NCI-H345 treated with DMSO at 0.1 percent for 48 hours (cell line): Measurements from ENCODE around the gene ARL6IP4.
A peak's percentile ranks its signal among the peaks of the same experiment; 100 is the strongest.
"Not testable (repeated sequence)": the region's sequence is repeated elsewhere in the genome, so short reads cannot be mapped to it uniquely, and the experiment has no call there.

Experiments
- DNase-seq: peaks from one replicate; lab custom pipeline; 2025; ENCODE audit not compliant: unreplicated experiment; lab: John Stamatoyannopoulos, UW

ARL6IP4 gene

DNA sequence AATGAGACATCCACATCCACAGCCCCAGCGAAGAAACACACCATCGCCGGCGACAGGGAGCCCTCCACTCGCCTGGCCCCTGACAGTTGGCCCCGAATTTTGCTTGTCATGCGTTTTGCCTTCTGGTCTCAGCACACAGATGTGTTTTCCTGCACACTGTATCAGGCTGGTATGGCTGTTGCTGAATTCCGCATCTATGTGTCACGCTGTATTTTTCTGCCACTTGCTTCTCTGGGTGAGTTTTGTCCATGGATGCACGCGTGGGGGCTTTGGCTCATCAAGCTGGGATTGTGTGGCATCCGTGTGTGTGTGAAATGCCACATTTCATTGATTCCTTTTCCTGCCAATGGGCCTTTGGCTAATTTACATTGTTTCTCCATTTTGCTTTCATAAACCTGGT is 26.5 kb downstream of the ARL6IP4 start:
- DNase-seq: no peak

- no peak for DNase-seq
These were observed 29.6 kb downstream of the ARL6IP4 start for GRCh38 chr12:123010110-123010509.

DNA sequence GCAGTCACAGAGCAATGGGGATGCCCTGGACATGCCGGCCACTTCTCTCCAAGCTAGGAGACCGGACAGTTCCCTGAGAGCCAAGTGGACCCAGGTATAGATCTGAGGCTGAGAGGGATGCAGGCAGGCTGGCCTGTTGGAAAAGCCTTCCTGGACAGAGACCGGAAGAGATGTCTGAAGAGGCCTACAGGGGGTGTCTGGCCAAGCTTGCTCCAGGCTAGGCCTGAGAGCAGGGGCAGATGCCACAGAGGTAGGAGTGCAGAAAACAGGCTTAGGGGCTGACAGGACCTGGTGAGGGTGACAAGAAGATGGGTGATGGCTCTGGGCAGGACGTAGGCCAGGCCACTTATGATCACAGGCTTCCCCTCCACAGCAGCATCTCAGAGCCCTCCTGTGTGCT is 30.2 kb downstream of the ARL6IP4 start:
- DNase-seq: no peak

- no peak for DNase-seq
These were observed 31.2 kb downstream of the ARL6IP4 start for GRCh38 chr12:123011701-123012100.

GRCh38 chr12:123013185-123014095 is 33.0 kb downstream of the ARL6IP4 start:
- DNase-seq: no peak

DNA sequence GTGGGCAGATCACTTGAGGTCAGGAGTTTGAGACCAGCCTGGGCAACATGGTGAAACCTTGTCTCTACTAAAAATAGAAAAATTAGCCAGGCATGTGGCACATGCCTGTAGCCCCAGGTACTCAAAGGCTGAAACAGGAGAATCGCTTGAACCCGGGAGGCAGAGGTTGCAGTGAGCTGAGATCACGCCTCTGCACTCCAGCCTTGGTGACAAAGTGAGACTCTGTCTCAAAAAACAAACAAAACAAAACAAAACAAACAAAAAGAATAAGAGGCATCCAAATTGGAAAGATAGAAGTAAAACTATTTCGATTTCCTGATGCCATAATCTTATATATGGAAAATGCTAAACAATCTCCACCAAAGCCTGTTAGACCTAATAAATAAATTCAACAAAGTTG is 34.0 kb downstream of the ARL6IP4 start:
- not testable (repeated sequence) for DNase-seq

DNA sequence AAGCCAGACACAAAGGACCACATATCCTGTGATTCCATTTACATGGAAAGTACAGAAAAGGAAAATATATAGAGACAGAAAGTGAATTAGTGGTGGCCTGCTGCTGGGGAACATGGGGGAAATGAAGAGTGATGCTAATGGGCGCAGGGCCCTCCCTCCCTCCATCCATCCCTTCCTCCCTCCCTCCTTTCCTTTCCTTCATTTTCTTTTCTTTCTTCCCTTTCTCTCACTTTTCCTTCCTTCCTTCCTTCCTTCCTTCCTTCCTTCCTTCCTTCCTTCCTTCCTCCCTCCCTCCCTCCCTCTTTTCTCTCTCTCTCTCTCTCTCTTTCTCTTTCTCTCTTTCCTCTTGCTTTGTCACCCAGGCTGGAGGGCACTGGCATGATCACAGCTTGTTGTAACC is 37.3 kb downstream of the ARL6IP4 start:
- DNase-seq: no peak

- DNase-seq: no peak
These were observed 39.3 kb downstream of the ARL6IP4 start for GRCh38 chr12:123019841-123020138.

DNA sequence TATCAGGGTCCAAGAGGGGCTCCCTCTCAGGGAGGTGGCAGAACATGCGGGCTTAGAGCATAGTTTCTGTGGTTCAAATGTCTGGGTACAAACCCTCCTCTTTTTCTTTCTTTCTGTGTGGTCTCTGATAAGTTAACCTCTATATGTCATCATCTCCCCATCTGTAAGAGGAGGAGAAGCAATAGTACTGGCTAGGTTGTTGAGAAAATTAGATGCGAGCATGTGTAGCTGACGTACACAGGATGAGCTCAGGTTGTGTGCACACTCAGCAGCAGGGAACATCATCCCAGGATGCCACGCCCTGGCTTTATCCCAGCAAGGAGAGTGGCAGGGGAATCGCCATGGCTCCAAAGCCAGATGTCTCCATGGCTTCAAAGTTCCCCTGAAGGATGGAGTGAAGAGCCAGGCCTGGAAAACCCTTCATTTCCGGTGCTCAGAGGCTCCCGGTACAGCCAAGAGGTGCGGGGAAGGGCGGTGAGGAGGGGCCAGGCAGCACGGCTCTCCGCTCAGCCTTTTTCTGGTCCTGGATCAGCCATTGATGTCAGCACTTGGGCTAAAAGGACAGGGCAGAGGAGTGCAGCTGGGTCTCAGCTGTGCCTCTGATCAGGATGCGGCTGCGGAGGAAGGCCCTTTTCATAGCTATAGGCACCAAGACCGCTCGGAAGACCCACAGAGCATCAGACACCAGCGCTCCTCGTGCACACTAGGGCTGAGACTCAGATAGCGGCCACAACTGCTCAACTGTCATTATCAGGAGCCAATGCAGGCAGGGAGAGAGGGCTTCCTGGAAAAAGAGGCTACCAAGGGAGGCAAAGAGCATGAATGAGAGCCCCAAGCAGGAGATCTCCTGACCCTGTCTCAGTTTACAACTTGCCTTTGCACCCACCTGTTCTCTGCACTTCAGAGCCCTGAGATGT is 41.5 kb downstream of the ARL6IP4 start:
- no peak for DNase-seq

DNA sequence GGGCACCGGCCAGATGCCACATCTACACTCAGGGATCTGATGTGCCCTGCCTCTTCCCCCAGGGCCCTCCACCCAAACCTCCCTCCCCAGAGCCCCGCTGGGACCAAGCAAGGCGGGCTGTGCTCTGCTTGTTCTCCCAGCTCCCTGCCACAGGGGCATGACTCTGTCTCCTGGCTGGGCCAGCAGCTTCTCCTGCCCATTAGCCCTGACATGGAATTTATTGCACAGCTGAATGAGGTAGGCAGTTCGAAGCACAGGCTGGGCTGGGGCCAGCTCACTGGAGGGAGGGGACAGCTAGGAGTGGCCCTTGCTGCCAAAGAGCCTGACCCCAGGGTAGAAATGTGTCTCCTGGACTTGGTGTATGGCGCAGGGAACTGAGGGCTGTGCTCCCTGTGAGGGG is 42.4 kb downstream of the ARL6IP4 start:
- DNase-seq: no peak

DNA sequence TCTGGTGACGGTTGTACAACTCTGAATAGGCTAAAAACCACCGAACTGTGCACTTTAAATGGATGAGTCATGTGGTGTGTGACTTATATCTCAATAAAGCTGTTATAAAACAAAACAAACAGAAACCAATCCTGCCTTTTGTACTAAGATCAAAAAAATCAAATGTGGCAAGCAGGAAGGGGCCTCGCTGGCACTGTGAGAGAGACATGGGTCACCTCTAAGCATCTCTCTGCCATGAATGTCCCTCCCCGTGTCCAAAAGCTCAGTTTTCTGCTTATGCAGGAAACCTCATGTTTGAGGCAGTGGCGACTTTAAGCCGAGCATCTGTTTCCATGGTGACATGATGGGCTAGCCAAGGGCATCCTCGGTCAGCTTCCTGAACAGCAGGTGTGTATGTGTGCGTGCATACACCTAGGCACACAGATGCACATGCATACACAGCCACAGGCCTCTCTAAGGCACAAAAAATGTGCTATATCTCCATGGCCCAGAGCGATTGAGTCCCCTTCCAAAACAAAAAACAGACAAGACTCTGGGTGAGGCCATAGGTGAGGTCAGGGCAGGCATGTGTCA is 44.4 kb downstream of the ARL6IP4 start:
- DNase-seq: no peak

DNA sequence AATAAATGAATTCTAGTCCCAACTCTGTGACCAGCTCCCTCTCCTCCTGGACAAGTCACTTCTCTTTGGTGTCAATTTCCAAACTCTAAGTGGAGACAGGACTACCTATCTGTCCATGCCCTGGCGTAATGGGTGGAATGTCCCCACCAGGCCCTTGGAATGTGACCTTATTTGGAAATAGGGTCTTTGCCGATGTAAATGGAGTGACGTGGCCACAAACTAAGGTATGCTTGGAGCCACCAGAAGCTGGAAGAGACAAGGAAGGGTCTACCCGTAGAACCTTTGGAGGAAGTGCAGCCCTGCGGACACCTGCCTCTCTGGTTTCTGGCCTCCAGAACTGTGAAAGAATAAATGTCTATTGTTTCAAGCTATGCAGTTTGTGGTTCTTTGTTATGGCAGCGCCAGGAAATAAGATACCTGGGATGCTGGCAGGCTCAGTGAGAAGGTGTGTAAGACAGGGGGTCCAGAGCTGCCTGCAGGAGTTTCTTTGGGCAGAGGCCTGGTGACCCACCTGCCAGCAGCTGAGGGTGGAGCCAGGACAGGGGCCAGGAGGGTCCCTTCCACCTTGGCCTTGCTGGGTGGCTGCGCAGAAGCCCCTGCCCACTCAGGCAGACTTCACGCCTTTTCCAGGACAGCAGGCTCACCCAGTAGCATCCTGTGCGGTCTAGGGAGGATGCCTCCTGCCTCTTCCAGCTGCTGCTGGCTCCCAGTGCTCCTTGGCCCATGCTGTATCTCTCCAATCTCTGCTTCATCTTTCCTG is 45.8 kb downstream of the ARL6IP4 start:
- no peak for DNase-seq

DNA sequence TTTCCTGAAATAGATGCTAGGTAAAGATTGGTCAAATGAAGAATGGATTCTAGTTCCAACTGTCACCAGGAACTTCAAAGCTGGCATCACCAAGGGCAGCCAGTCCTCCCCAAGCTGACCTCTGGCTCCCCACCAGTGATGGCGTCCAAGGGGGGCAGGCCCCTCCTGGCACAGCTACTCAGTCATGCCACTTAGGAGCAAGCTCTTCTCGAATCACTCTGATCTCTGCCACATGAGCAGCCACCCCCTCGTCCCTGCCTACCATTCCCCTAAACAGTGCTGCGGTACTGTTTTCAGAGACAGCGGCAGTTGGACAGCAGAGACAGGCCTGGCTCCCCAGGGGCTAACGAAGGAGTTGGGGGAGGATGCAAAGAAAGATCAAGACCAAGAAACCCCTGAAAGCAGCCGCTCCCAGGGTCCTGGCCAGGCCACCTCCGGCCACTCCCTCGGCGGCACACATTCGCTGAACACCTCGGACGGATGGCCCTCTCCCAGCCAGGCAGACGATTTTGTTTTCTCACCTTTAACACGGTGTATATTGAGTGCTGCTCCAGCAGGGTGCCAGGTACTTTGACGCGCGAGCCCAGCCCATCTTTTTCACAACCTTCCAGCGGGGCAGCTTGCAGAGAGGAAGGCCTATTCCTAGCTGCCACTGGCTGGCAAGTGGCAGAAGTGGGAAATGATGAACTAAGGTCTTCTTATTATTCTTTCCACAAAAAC is 47.4 kb downstream of the ARL6IP4 start:
- peak; percentile 10 for DNase-seq

- DNase-seq: no peak
These were observed 48.0 kb downstream of the ARL6IP4 start for GRCh38 chr12:123028475-123028874.

DNA sequence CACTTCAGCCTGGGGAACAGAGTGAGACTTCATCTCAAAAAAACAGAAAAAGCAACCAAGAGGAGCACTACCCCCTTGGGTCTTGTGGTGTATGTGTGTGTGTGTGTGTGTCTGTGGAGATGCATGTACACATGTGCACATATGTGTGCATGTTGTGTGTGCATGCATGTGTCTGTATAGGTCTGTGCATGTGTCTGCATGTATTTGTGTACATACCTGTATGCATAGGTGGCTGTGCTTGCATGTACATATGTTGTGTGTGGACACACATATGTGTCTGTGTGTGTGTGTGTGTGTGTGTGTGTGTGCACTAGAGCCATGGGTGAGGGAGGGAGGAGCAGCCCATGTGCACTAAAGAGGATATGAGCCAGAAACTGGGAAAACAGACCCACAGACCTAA is 49.1 kb downstream of the ARL6IP4 start:
- no peak for DNase-seq

DNA sequence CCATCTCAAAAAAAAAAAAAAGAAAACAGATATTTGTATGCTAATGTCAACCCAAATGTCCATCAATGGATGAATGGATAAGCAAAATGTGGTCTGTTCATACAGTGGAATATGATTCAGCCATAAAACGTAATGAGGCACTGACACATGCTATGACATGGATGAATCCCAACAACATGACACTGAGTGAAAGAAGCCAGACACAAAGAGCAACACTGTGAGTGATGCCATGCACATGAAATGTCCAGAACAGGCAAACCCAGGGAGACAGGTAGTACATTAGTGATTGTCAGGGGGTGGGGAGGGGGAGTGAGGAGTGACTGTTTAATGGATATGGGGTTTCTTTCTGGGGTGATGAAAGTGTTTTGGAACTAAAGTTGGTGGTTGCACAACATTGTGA is 50.2 kb downstream of the ARL6IP4 start:
- DNase-seq: no peak

DNA sequence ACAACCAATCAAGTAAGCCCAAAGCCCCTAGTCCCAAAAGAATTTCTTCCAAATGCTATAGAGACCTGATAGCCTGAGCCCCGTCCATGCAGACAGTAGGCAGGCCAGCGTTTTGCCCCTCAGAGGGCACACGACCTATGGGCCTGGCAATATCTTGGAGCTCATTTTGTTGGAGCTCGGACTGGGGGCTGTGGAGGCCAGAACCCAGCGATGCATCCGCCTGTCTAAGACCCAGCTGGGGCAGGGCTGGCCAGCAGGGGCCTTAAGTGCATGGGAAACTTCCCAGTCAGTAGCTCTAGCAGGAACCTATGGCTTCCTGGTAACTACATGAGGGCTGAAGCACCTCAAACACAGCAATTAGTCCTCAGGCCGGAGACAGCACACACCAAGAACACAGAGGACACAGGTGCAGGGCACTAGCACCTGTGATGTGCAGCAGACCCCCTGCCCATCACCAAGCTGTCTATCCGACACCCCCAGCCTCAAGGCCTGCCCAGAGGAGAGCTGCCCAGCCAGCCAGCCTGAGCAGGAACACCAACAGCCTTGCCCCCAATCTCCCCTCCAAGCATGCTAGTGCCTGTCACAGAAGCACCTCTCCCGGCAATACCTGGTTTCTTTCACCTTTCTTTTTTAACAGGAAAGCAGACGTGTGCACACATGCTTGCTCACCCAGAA is 50.8 kb downstream of the ARL6IP4 start:
- no peak for DNase-seq
